Cerebellar nuclear complex (tissue), 1 donor: ENCODE measurements around the gene PKD2.

ENCODE experiments used
- DNase-seq, 2 experiments: peaks; one replicate each; lab custom pipeline; 2025; lab: John Stamatoyannopoulos, UW

PKD2 gene

DNA sequence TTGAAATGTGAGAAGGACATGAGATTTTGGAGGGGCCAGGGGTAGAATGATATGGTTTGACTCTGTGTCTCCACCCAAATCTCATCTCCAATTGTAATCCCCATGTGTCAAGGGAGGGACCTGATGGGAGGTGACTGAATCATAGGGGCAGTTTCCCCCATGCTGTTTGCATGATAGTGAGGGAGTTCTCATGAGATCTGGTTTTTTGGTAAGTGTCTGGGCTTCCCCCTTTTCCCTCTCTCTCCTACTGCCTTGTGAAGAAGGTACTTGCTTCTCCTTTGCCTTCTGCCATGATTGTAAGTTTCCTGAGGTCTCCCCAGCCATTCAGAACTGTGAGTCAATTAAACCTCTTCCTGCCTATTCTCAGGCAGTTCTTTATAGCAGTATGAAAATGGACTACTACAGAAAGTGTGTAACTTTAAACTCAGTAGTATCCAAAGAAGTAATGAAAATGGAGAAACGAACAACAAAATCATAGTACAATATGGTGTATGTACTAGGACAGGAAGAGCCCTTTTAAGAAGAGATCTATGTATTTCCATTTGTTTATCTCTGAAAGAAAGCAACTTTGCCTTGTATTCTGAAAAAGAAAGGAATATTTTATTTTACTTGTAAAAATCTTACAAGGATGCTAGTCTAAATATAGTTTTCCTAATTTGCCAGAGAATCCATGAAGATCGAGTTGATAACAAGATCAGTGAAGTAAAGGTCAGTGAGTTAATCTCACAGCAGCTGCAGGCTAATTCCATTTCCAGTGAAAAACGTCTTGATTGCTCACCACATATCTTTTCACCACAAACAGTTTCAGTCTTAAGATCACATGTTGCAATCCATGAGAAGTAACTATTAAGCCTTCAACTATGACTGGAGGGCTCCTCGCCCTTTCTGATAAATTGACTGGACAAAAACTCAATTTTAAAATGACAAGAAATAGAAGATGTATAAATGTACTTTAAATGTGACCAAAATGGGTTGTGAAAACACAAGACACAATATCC, 20.5 kb downstream of the PKD2 start:
- no peak for DNase-seq

DNA sequence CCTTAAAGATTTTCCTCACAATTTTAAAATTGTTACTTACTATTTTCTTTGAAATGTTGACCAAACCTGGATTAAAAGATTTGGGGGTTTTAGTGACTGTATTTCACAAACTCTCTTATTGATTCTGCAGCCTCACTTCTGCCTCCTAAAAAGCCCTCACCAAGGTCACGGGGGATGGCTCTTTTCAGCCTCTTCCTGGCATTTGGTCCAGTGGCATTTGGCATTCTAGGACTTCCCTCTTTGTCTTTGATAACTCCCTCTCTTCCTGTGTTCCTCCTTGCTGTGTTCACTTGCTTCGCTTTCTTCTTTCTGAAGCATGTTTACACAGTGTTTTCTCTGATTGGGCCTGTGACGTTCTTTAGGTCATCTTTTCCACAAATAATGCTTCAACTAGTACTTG, 21.5 kb downstream of the PKD2 start:
- DNase-seq: no peak

DNA sequence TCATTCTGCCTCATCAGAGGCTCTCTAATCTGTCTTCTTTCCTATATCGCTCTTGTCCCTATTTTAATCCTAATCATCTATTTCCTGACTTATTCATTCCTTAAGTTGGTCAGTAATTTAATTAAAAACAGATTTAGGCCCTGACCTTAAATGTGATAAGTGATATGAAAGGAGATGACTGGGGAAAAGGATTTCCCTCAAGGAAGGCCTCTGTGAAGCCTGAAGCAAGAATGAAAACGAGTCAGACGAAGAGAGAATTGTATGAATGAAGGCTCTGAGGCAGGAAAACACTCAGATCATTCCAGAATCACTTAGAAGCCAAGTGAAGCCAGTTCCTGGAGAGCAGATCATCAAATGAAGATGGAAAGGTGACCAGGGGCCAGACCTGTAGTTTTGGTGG, 22.1 kb downstream of the PKD2 start:
- no peak for DNase-seq

DNA sequence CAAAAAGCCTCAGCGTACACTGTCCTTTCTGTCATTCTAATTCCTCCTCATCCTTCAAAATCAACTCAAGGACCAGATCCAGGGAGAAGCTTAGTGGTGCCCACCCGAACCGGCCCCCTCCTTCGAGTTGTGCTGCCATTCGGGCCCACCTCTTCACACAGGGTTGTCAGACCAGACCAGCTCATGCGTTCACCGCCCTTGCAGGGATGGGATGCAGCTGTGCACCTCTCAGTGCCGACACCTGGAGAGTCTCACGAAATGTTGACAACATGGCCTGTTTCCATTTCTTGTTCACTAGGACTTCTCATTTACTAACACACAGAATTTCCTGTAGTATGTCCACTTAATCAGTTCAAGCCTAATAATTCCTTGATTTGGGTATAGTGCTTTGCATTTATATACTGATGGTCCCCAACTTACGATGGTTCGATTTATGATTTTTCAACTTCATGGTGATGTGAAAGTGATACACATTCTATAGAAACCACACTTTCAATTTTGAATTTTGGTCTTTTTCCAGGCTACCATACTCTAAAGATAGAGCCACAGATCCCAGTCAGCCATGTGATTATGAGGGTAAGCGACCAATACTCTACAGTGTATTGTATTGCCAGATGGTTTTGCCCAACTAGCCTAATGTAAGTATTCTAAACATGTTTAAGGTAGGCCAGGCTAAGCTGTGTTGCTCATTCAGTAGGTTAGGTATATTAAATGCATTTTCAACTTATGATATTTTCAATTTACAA, 23.3 kb downstream of the PKD2 start:
- no peak for DNase-seq

DNA sequence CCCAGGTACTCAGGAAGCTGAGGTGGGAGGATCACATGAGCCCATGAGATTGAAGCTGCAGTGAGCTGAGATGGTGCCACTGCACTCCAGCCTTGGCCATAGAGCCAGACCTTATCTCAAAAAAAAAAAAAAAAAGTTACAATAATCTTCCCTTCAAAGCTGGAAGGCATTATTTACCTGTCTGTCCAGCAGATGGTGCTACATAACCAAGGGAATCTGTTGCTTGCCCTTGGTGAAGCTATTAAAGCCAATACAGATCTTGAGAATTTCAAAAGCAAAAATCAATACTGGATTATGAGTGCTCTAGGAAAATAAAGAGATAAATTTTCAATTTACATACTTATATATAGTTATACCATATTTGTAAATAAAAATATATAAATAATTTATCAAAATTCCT, 25.9 kb downstream of the PKD2 start:
- no peak for DNase-seq

GRCh38 chr4:88035292-88035691, 27.9 kb downstream of the PKD2 start:
- no peak for DNase-seq

DNA sequence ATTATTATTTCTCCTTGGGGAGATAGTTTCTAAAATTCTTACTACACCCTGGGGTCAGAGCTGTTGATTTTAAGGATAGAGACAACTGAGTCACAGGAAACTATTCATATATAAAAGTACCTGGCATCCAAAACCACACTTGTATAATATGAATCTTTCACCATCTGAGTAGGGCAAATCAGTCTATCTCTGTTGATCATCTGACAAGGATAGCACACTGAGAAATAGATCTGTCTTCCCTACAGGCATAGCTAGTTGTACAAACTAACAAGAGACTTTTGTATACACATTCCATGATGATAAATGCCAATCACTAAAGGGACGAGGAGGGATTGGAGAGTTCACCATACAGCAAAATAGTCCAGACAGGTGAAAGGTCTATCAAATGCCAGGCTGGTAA, 30.0 kb downstream of the PKD2 start:
- DNase-seq: no peak

DNA sequence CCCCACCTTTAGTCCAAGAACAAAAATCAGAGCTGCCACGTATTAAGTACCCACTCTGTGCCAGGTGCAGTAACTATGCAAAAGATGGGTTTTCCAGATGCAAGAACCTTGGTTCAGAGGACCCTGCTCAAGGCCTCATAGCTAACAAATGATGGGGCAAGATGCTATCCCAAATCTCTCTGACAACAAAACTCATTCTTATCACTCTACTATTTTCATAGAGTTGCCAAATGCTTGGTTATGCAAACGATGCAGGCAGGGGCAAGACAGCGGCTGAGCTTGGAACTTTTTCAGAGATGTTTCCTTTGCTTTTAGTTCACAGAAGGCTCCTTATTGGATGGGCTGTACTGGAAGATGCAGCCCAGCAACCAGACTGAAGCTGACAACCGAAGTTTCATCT, 30.5 kb downstream of the PKD2 start:
- no peak for DNase-seq

GRCh38 chr4:88040707-88041106, 33.3 kb downstream of the PKD2 start:
- DNase-seq: no peak

DNA sequence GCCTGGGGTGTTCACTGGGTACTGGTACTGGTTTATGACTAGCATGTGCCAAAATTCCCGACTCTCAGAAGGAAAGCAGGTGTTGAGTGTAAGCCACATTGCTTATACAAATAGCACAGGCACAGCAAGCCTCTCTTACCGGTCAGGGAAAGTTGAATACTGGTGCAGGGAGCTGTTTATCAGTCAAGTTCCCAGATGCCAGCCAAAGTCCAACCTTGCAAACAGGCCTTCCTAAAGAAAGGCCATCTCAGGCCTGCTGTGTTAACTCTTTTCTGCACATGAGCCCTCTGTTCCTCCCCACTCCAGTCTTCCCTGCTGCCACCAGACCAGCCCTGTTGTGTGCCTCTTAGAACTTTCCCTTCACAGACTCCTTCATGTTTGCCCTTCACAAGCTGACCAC, 34.2 kb downstream of the PKD2 start:
- DNase-seq: no peak

- no peak for DNase-seq
Measured at GRCh38 chr4:88043001-88043400, 35.6 kb downstream of the PKD2 start.

DNA sequence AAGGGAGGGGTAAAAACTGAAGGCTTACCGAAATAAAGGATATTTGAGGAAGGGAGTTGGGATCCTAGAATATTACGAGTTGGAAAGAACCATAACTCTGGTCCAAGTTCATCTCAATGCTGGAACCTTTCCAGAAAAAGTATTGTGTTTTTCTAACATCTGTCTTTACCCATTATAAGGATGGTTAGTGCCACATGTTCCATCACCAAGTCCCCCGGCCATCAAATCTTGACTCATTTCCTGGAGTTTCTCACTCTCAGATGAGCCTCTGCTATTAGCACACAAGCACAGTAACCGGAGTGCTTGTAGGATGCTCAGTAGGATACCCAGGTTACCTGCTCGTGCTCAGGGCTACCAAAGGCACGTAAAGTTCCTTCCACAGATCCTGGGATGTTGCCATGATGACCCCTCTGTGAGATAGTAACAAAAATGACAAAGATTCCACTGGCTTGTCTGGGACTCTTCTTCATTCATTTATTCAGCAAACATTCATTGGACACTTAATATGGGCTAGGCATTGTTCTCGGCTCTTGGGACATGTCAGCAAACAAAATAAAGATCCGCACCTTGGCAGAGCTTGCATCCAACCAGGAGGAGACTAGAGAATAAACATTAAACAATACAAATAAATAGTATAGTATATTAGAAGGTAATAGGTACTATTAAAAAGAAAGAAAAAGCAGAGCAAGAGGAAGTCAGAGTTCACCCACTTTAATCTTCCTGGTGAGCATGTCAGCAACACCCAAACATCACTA, 36.3 kb downstream of the PKD2 start:
- no peak for DNase-seq

DNA sequence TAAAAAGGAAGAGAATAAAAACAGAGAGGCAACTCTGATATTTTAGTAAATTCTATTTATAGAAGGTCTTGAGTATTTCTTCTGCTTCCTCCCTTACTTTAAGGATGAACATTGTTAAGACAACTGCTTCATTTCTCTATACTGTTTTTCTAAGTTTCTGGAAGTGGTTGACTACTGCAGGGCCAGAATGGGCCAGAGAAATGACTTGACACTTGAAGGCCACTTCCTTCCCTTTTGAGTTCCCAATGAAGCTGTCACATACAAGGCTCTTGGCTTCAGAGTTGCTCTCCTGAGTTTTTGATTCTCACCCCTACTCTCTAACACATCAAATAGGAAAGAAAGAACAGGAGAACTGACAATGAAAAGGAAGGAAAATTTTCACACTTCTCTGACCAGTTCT, 37.6 kb downstream of the PKD2 start:
- DNase-seq: no peak

DNA sequence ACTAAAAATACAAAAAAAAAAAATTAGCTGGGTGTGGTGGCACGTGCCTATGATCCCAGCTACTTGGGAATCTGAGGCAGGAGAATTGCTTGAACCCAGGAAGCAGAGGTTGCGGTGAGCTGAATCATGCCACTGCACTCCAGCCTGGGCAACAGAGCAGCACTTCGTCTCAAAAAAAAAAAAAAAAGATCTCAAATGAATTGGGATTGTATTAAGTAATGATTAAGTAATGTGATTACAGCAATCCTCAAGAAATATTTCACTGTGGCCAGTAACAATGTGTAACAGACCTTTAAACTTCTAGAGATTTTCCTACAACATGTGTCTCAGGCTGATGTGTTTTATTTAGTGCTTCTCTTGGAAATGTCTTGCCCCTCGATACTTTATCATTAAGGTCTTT, 46.8 kb downstream of the PKD2 start:
- DNase-seq: no peak

- no peak for DNase-seq
Measured at GRCh38 chr4:88054901-88055300, 47.5 kb downstream of the PKD2 start.

DNA sequence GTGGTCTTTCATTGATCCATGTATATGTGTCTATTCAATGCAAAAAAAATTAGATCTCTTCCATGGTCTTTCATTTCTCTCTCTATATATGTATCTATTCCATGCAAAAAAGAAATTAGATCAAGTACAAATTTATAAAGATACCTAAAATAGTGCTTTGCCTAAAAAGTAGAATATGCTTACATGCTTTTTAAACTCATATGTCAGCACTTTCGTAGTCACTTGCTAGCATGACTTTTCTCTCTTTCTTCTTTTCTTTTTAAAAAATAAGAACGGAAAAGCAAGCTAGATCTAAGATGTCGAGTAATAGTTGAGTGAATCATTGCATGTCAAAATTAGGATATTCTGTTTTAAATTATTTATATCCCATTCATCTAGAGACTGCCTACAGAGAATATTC, 50.9 kb downstream of the PKD2 start:
- DNase-seq: no peak

- no peak for DNase-seq
Measured at GRCh38 chr4:88059766-88060165, 52.3 kb downstream of the PKD2 start.

- DNase-seq: no peak
Measured at GRCh38 chr4:88060431-88060830, 53.0 kb downstream of the PKD2 start.

DNA sequence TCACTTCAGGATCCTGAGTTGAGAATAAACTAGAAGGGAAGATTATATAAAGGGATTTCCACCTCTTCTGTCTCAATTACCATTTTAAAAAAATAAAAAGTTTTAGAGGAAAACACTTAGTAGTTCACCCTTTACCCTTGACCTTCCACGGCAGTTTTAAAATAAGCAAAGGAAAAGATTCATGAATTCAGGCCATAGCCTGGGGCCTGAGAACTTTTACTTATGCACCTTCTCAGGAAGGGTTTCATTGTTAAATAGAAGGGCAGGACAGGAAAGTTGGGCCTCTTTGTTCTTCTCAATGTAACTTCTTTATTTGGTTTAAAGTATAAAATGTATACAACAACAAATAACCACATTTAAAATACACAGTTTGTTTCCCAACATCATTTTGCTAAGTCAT, 54.9 kb downstream of the PKD2 start:
- no peak for DNase-seq

DNA sequence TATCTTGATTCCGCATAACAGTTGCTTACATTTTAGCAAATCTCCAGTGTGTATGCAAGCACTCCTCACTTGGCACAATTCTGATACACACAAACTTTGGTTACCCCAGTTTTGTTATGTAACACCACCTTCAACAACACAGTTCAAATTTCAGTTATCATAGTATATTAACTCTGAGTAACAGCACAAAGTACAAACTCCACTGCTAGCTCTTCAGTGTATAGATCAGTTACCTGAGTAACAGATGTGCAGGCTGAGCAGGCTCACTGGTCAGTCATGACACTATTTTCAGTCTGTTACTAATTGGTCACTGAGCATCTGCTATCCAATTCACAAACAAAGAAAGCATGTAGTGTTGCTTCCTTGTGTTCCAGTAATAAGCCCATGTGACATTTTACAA, 55.4 kb downstream of the PKD2 start:
- no peak for DNase-seq

- no peak for DNase-seq
Measured at GRCh38 chr4:88063634-88064296, 56.3 kb downstream of the PKD2 start.

GRCh38 chr4:88064410-88064809, 57.0 kb downstream of the PKD2 start:
- DNase-seq: no peak
